ENCODE results near the gene SEMA4A. TPM values are rescaled to one million over a fixed set of nuclear protein-coding genes. Genes with fewer than 3 reads are reported as not detected.

SEMA4A gene
- polyA plus RNA-seq, 1 experiment = 0.77 TPM

- DNase-seq (ENCODE audit: low read depth) = no peak
- CTCF ChIA-PET = interaction anchor here (1.7 to 33.9 kb wide), 3 partner anchors 8 to 25 kb away, joined by 3 to 983 read pairs (median 113); no protein-coding TSS in a partner anchor
- POLR2A ChIA-PET = no interaction called here
- peak overlapping the region; percentile 40 for H3K4me3 ChIP-seq (ENCODE audit: low read depth, low read length)
- no peaks in the 10 kb centered on the region for H3K27me3 ChIP-seq (ENCODE audit: control insufficient read depth, insufficient read depth, low read length)
- TF ChIP-seq CTCF (IDR thresholded peaks at IDR 0.05; ENCODE audit: insufficient read depth, low read depth, low read length) = no peak
- H3K36me3 ChIP-seq (ENCODE audit: control insufficient read depth, insufficient read depth, low read length) = peaks cover 4% of the 10 kb centered on the region
Observed at GRCh38 chr1:156121457-156121856, 31.9 kb upstream of the SEMA4A start.

GRCh38 chr1:156122086-156122485 lies 31.3 kb upstream of the SEMA4A start:
- POLR2A ChIA-PET = no interaction called here
- CTCF ChIA-PET = interaction anchor here (0.8 to 33.9 kb wide), 4 partner anchors 7 to 25 kb away, joined by 3 to 983 read pairs (median 60); no protein-coding TSS in a partner anchor
- Histone ChIP-seq H3K36me3 (ENCODE audit: control insufficient read depth, insufficient read depth, low read length) (peaks cover 4% of the 10 kb centered on the region), H3K27me3 (ENCODE audit: control insufficient read depth, insufficient read depth, low read length) (no peaks in the 10 kb centered on the region), H3K4me3 (ENCODE audit: low read depth, low read length) (peak overlapping the region; percentile 40)
- no peak for DNase-seq (ENCODE audit: low read depth)
- no peak for TF ChIP-seq CTCF (IDR thresholded peaks at IDR 0.05; ENCODE audit: insufficient read depth, low read depth, low read length)

GRCh38 chr1:156122519-156123355 lies 30.6 kb upstream of the SEMA4A start:
- CTCF ChIA-PET = interaction anchor here (0.5 to 33.9 kb wide), 7 partner anchors 9 to 189 kb away, joined by 3 to 983 read pairs (median 4); partner anchors contain the start of genes LMNA and PMF1
- POLR2A ChIA-PET = interaction anchor here (1.2 kb wide), 1 partner anchor 9 kb away, joined by 6 read pairs; the partner anchor contains the start of gene LMNA
- peak overlapping the region; percentile 40 for H3K4me3 ChIP-seq (ENCODE audit: low read depth, low read length)
- H3K27me3 ChIP-seq (ENCODE audit: control insufficient read depth, insufficient read depth, low read length) = no peaks in the 10 kb centered on the region
- DNase-seq (ENCODE audit: low read depth) = peak; percentile 65
- peaks cover 4% of the 10 kb centered on the region for H3K36me3 ChIP-seq (ENCODE audit: control insufficient read depth, insufficient read depth, low read length)
- TF ChIP-seq CTCF (IDR thresholded peaks at IDR 0.05; ENCODE audit: insufficient read depth, low read depth, low read length) = no peak

- Histone ChIP-seq H3K27me3 (ENCODE audit: control insufficient read depth, insufficient read depth, low read length) (no peaks in the 10 kb centered on the region), H3K4me3 (ENCODE audit: low read depth, low read length) (peak overlapping the region; percentile 40), H3K36me3 (ENCODE audit: control insufficient read depth, insufficient read depth, low read length) (peaks cover 4% of the 10 kb centered on the region)
- ChIA-PET CTCF (interaction anchor here (0.5 to 33.9 kb wide), 4 partner anchors 8 to 190 kb away, joined by 3 to 983 read pairs (median 4); partner anchors contain the start of gene LMNA), POLR2A (interaction anchor here (0.6 to 1.2 kb wide), 2 partner anchors 9 to 150 kb away, joined by 3 to 6 read pairs; partner anchors contain the start of gene LMNA)
- peak; percentile 93 for DNase-seq (ENCODE audit: low read depth)
- TF ChIP-seq CTCF (IDR thresholded peaks at IDR 0.05; ENCODE audit: insufficient read depth, low read depth, low read length) = peak; percentile 60
Observed at GRCh38 chr1:156123356-156124196, 29.8 kb upstream of the SEMA4A start.

Measured in BJ (cell line).